H1 (cell line): ENCODE data around the gene COA1. TPM values are rescaled to one million over a fixed set of nuclear protein-coding genes. Genes with fewer than 3 reads are reported as not detected.

Experiments used
- CTCF ChIA-PET: fragments of 300-600 bp; sonication (Branson Sonifier 250); formaldehyde crosslinking; loops from one replicate; lab custom pipeline; 2021; ENCODE audit not compliant: partially characterized antibody; lab: Charles Lee
- POLR2A ChIA-PET: fragments of 300-600 bp; sonication (Branson Sonifier 250); formaldehyde crosslinking; loops from one replicate; lab custom pipeline; 2021; ENCODE audit warnings: inconsistent platforms; ENCODE audit not compliant: partially characterized antibody; lab: Charles Lee
- DNase-seq, 2 experiments: peaks; one replicate each; pipeline versions ENCODE4 v3.0.0 to v3.0.0-alpha.2; 2010 to 2022; ENCODE audit warnings: low spot score in 2 of 2, low read depth in 1 of 2, mixed read lengths in 1 of 2
- FAIRE-seq: peaks from 2 replicates; lab custom pipeline; 2011; peaks lifted over from hg19 to GRCh38; lab: Jason Lieb, UNC
- H2AFZ ChIP-seq: 2 replicates; pipeline ENCODE4 v1.8.1; 2012; ENCODE audit warnings: low read length, inconsistent platforms
- H2AK5ac ChIP-seq: 2 replicates; pipeline ENCODE4 v1.6.1; 2013; ENCODE audit warnings: low read depth, low read length
- H2BK120ac ChIP-seq: replicated peaks from 2 replicates; pipeline ENCODE3; 2013; ENCODE audit warnings: low read depth, low read length, inconsistent platforms
- H2BK12ac ChIP-seq: 2 replicates; pipeline ENCODE4 v1.6.1; 2013; ENCODE audit warnings: low read depth, low read length
- H2BK15ac ChIP-seq: 2 replicates; pipeline ENCODE4 v1.6.1; 2013; ENCODE audit warnings: low read length
- H2BK20ac ChIP-seq: 2 replicates; pipeline ENCODE4 v1.6.1; 2013; ENCODE audit warnings: low read length
- H2BK5ac ChIP-seq: 2 replicates; pipeline ENCODE4 v1.6.1; 2013; ENCODE audit warnings: low read depth, low read length
- H3K14ac ChIP-seq: 2 replicates; pipeline ENCODE4 v1.6.1; 2013; ENCODE audit warnings: inconsistent platforms; ENCODE audit not compliant: insufficient read length
- H3K18ac ChIP-seq: 2 replicates; pipeline ENCODE4 v1.6.1; 2013; ENCODE audit warnings: low read length; ENCODE audit errors: extremely low read depth
- H3K23ac ChIP-seq: 2 replicates; pipeline ENCODE4 v1.6.1; 2013; ENCODE audit warnings: inconsistent platforms; ENCODE audit not compliant: insufficient read length
- H3K23me2 ChIP-seq: 2 replicates; pipeline ENCODE4 v1.6.1; 2013; ENCODE audit warnings: low read depth, low read length
- H3K27ac ChIP-seq: 2 replicates; pipeline ENCODE4 v1.6.1; 2011; ENCODE audit warnings: low read depth, low read length, inconsistent platforms
- H3K27me3 ChIP-seq, 4 experiments: replicated peaks in 1 of 4; 1 replicate in 1 of 4; 2 replicates in 3 of 4; pipeline versions ENCODE4 v1.6.1 to v1.8.1; 2011 to 2013; ENCODE audit warnings: low read length in 3 of 4, mild to moderate bottlenecking in 3 of 4, inconsistent platforms in 2 of 4, mixed read lengths in 2 of 4, moderate library complexity in 1 of 4; ENCODE audit not compliant: control insufficient read depth in 3 of 4, insufficient read depth in 3 of 4; ENCODE audit errors: extremely low read depth in 1 of 4
- H3K36me3 ChIP-seq, 4 experiments: 2 replicates each; pipeline versions ENCODE4 v1.6.1 to v1.8.1; 2011 to 2013; ENCODE audit warnings: mild to moderate bottlenecking in 4 of 4, low read length in 3 of 4, moderate library complexity in 2 of 4, control low read depth in 1 of 4, inconsistent platforms in 1 of 4; ENCODE audit not compliant: insufficient read depth in 4 of 4, control insufficient read depth in 2 of 4
- H3K4ac ChIP-seq: replicated peaks from 2 replicates; pipeline ENCODE3; 2013; ENCODE audit warnings: low read length, low read depth, mixed read lengths, inconsistent platforms; ENCODE audit not compliant: insufficient read length
- H3K4me1 ChIP-seq, 4 experiments: replicated peaks in 1 of 4; 1 replicate in 1 of 4; 2 replicates in 3 of 4; pipeline versions ENCODE4 v1.6.1 to v1.8.1; 2011 to 2013; ENCODE audit warnings: low read length in 3 of 4, inconsistent platforms in 2 of 4, mixed read lengths in 1 of 4; ENCODE audit not compliant: insufficient read depth in 4 of 4, control insufficient read depth in 3 of 4
- H3K4me2 ChIP-seq, 2 experiments: 2 replicates each; pipeline versions ENCODE4 v1.6.1 to v1.8.1; 2011 to 2013; ENCODE audit warnings: low read depth in 2 of 2, low read length in 2 of 2, control low read depth in 1 of 2, inconsistent platforms in 1 of 2, mild to moderate bottlenecking in 1 of 2; ENCODE audit not compliant: insufficient read depth in 1 of 2
- H3K4me3 ChIP-seq, 4 experiments: fragments of 200-600, 300-600 bp in 1 of 4; sonication (generic), shearing (Covaris generic), sonication (Bioruptor Twin) in 1 of 4; 2 replicates each; pipeline versions ENCODE4 v1.5.1 to v1.8.1; 2011 to 2016; ENCODE audit warnings: low read length in 4 of 4, low read depth in 3 of 4, control low read depth in 2 of 4, inconsistent platforms in 2 of 4, mild to moderate bottlenecking in 2 of 4, mixed read lengths in 1 of 4, moderate library complexity in 1 of 4; ENCODE audit not compliant: insufficient read depth in 2 of 4; ENCODE audit errors: extremely low read depth in 1 of 4
- H3K56ac ChIP-seq: replicated peaks from 2 replicates; pipeline ENCODE3; 2013; ENCODE audit warnings: low read depth, mild to moderate bottlenecking, mixed read lengths, low read length, inconsistent platforms; ENCODE audit not compliant: insufficient read length
- H3K79me1 ChIP-seq: 2 replicates; pipeline ENCODE4 v1.6.1; 2013; ENCODE audit warnings: low read depth, low read length, control low read depth
- H3K79me2 ChIP-seq, 2 experiments: 2 replicates each; pipeline versions ENCODE4 v1.6.1 to v1.8.1; 2012 to 2013; ENCODE audit warnings: low read length in 2 of 2, mild to moderate bottlenecking in 2 of 2, inconsistent platforms in 1 of 2; ENCODE audit not compliant: insufficient read depth in 2 of 2, control insufficient read depth in 1 of 2
- H3K9ac ChIP-seq, 4 experiments: replicated peaks in 1 of 4; 1 replicate in 1 of 4; 2 replicates in 3 of 4; pipeline versions ENCODE4 v1.6.1 to v1.8.1; 2011 to 2013; ENCODE audit warnings: low read depth in 3 of 4, low read length in 3 of 4, control low read depth in 2 of 4, mild to moderate bottlenecking in 2 of 4, moderate library complexity in 2 of 4, inconsistent platforms in 1 of 4; ENCODE audit errors: extremely low read depth in 1 of 4
- H3K9me3 ChIP-seq, 2 experiments: 2 replicates each; pipeline versions ENCODE4 v1.6.1 to v1.8.1; 2012 to 2013; ENCODE audit warnings: mild to moderate bottlenecking in 2 of 2, moderate library complexity in 2 of 2, control low read depth in 1 of 2, inconsistent platforms in 1 of 2, low read depth in 1 of 2, low read length in 1 of 2, mixed read lengths in 1 of 2; ENCODE audit not compliant: insufficient read depth in 2 of 2
- H4K20me1 ChIP-seq, 2 experiments: replicated peaks in 1 of 2; 2 replicates each; pipeline versions ENCODE3 to v1.8.1; 2011 to 2013; ENCODE audit warnings: inconsistent platforms in 2 of 2, low read length in 2 of 2, mild to moderate bottlenecking in 1 of 2; ENCODE audit not compliant: insufficient read depth in 2 of 2, control insufficient read depth in 1 of 2
- H4K5ac ChIP-seq: 2 replicates; pipeline ENCODE4 v1.6.1; 2013; ENCODE audit warnings: low read length, low read depth, mixed read lengths, inconsistent platforms; ENCODE audit not compliant: insufficient read length
- H4K8ac ChIP-seq: 2 replicates; pipeline ENCODE4 v1.8.0; 2013; ENCODE audit warnings: mild to moderate bottlenecking, moderate library complexity, low read length, inconsistent platforms; ENCODE audit not compliant: insufficient read depth; ENCODE audit errors: extremely low read depth
- H4K91ac ChIP-seq: replicated peaks from 2 replicates; pipeline ENCODE3; 2013; ENCODE audit warnings: low read length, mixed read lengths, inconsistent platforms; ENCODE audit not compliant: insufficient read length
- GTF2F1 ChIP-seq: IDR thresholded peaks from 2 replicates; pipeline ENCODE4 v1.6.1; 2012; ENCODE audit warnings: low read depth, low read length, improper control_type of control experiment, borderline replicate concordance
- WGBS, 2 experiments: shearing (Covaris generic) in 1 of 2; methylation state at CpG; one replicate each; pipeline versions ENCODE4 v1.1.6 to v1.1.7; 2013 to 2015; ENCODE audit warnings: low lambda C conversion rate in 2 of 2, mixed read lengths in 2 of 2, inconsistent platforms in 1 of 2, low coverage in 1 of 2, missing lambda C conversion rate in 1 of 2; ENCODE audit not compliant: insufficient replicate concordance in 2 of 2, insufficient coverage in 1 of 2, insufficient read length in 1 of 2; ENCODE audit errors: extremely low coverage in 1 of 2, missing lambda C conversion rate in 1 of 2; 5-methylcytosine and 5-hydroxymethylcytosine counted together
- polyA plus RNA-seq, 7 experiments: library from polyadenylated mRNA; depleted of rRNA in 3 of 7; stranded (reverse) in 5 of 7; unstranded in 2 of 7; fragments of >200 nt in 5 of 7; fragments of 200-250 nt in 2 of 7; gene quantifications; 1 replicate in 5 of 7; 2 replicates in 1 of 7; 4 replicates in 1 of 7; pipeline versions ENCODE4 v1.2.1 to v1.2.3, GENCODE V29; 2011 to 2013; ENCODE audit warnings: missing spikeins in 2 of 7, mixed read lengths in 2 of 7
- total RNA-seq: library from RNA; stranded (reverse); fragmentation: NEBNext Ultra II Directional; extraction: Animal tissue kit (Norgen Biotek cat#: 25700); gene quantifications from 2 replicates; pipeline ENCODE4 v1.2.1, GENCODE V29; 2021

COA1 gene
- total and polyA plus RNA-seq, 2 of the 8 experiments (the other 6 are each of a cell fraction or from before 2014, with no cell fraction given) = 98.6 to 143 TPM

DNA sequence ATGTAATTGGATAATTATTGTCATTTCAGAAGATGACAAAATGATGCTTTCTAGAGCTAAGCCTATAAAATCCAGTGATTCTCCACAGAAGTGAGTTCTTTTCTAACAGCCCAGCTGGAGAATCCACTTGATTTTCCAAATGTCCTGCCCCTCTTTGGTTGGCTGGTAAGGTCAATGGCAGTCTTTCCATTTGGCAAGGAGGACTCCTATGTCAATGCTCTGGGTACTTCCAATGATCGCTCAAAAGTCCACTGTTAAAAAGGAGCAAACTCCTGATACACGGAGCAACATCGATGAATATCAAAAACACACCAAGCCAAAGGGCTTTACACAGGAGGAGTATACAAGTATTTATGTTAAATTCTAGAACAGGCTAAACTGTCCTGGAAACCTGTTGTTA lies 88.6 kb downstream of the COA1 start:
- Histone ChIP-seq H2AFZ (no peak overlapping the region), H3K36me3 (peaks cover 0 to 70% (median 35%) of the 10 kb centered on the region in 4 experiments; a peak in 7 of 8 replicates), H3K9me3 (no peaks in the 10 kb centered on the region), H2AK5ac (no peak overlapping the region), H3K27ac (no peak overlapping the region), H2BK5ac (no peak overlapping the region), H2BK15ac (no peak overlapping the region), H3K4me2 (no peak overlapping the region), H3K23me2 (no peaks in the 10 kb centered on the region; the same call in 1 of the 2 replicates), H3K23ac (no peak overlapping the region), H2BK120ac (no peak overlapping the region), H3K9ac (no peak overlapping the region), H3K56ac (no peak overlapping the region), H3K18ac (no peak overlapping the region), H2BK20ac (no peak overlapping the region), H4K20me1 (no peaks in the 10 kb centered on the region), H4K91ac (no peak overlapping the region), H3K79me1 (peaks cover 8% of the 10 kb centered on the region), H4K8ac (no peak overlapping the region), H3K4me3 (no peak overlapping the region), H2BK12ac (no peak overlapping the region), H3K14ac (no peak overlapping the region), H3K4me1 (no peaks in the 10 kb centered on the region), H4K5ac (no peak overlapping the region), H3K79me2 (no peaks in the 10 kb centered on the region), H3K4ac (no peak overlapping the region), H3K27me3 (no peaks in the 10 kb centered on the region)
- CTCF ChIA-PET = interaction anchor here (1.1 to 1.5 kb wide), 3 partner anchors 12 to 58 kb away, joined by 3 to 5 read pairs (median 3); partner anchors contain the start of gene STK17A
- no peak for DNase-seq
- no peak for TF ChIP-seq GTF2F1
- no peak for FAIRE-seq
- 93% methylated on average over 3 of the region's 3 CpGs; no CpG with 5 or more reads in 1 of the 2 experiments for WGBS, 2 experiments
- POLR2A ChIA-PET = interaction anchor here (1.4 kb wide), 1 partner anchor 708 kb away, joined by 6 read pairs; the partner anchor contains the start of genes MRPL32 and PSMA2
